GM18868 (cell line): ENCODE results near the gene TMEM200A.
"Not testable (repeated sequence)": the region's sequence is repeated elsewhere in the genome, so short reads cannot be mapped to it uniquely, and the experiment has no call there.

Source experiments
- ATAC-seq: cut with Tn5 transposase; IDR thresholded peaks from one replicate; pipeline ENCODE4 v1.9.1; 2021; ENCODE audit warnings: mild to moderate bottlenecking, moderate library complexity; ENCODE audit not compliant: unreplicated experiment

TMEM200A gene

GRCh38 chr6:130365166-130366106 is at the start of gene TMEM200A:
TMEM200A (plus strand) TSS chr6:130366017; CDS start chr6:130440423, 74,406 bp downstream.
- ATAC-seq, result peak; percentile 65

- ATAC-seq, result no peak
Measured at GRCh38 chr6:130320908-130321307, 44.9 kb upstream of the TMEM200A start.

- ATAC-seq, result no peak
Measured at GRCh38 chr6:130322673-130323268, 43.0 kb upstream of the TMEM200A start.

- ATAC-seq, result no peak
Measured at GRCh38 chr6:130324657-130325056, 41.2 kb upstream of the TMEM200A start.

GRCh38 chr6:130326496-130326895 is 39.3 kb upstream of the TMEM200A start:
- no peak for ATAC-seq

GRCh38 chr6:130337534-130337933 is 28.3 kb upstream of the TMEM200A start:
- ATAC-seq, result no peak

GRCh38 chr6:130346324-130346723 is 19.5 kb upstream of the TMEM200A start:
- not testable (repeated sequence) for ATAC-seq

- no peak for ATAC-seq
Measured at GRCh38 chr6:130354322-130354721, 11.5 kb upstream of the TMEM200A start.

- ATAC-seq, result no peak
Measured at GRCh38 chr6:130355572-130355971, 10.2 kb upstream of the TMEM200A start.

GRCh38 chr6:130357436-130357835 is 8.4 kb upstream of the TMEM200A start:
- no peak for ATAC-seq

GRCh38 chr6:130359736-130360135 is 6.1 kb upstream of the TMEM200A start:
- ATAC-seq, result no peak

GRCh38 chr6:130362128-130362527 is 3.7 kb upstream of the TMEM200A start:
- no peak for ATAC-seq

GRCh38 chr6:130364224-130364780 is 1.5 kb upstream of the TMEM200A start:
- no peak for ATAC-seq

- peak; percentile 16 for ATAC-seq
Measured at GRCh38 chr6:130366107-130367005, 539 bp downstream of the TMEM200A start.

- ATAC-seq, result no peak
Measured at GRCh38 chr6:130367767-130368166, 1.9 kb downstream of the TMEM200A start.

GRCh38 chr6:130368576-130368975 is 2.8 kb downstream of the TMEM200A start:
- ATAC-seq, result no peak

- no peak for ATAC-seq
Measured at GRCh38 chr6:130369831-130370230, 4.0 kb downstream of the TMEM200A start.

- no peak for ATAC-seq
Measured at GRCh38 chr6:130371921-130372420, 6.2 kb downstream of the TMEM200A start.

GRCh38 chr6:130372786-130373185 is 7.0 kb downstream of the TMEM200A start:
- ATAC-seq, result no peak

- no peak for ATAC-seq
Measured at GRCh38 chr6:130373992-130374391, 8.2 kb downstream of the TMEM200A start.

- no peak for ATAC-seq
Measured at GRCh38 chr6:130376936-130377335, 11.1 kb downstream of the TMEM200A start.
